A375 (cell line): ENCODE results near the gene PPP6R1. TPM values are rescaled to one million over a fixed set of nuclear protein-coding genes. Genes with fewer than 3 reads are reported as not detected.

Experiments used
- small RNA-seq: library from RNA; depleted of rRNA; stranded (forward); fragments of <200 nt; gene quantifications from one replicate; pipeline ENCODE3, GENCODE V24; 2014
- total RNA-seq: library from RNA; depleted of rRNA; stranded (reverse); fragments of >200 nt; shearing (Covaris generic); gene quantifications from 2 replicates; pipeline ENCODE4 v1.2.3, GENCODE V29; 2014; rRNA removed

The PPP6R1 gene
- 63.9 and 64.2 TPM in 2 replicates for total RNA-seq

DNA sequence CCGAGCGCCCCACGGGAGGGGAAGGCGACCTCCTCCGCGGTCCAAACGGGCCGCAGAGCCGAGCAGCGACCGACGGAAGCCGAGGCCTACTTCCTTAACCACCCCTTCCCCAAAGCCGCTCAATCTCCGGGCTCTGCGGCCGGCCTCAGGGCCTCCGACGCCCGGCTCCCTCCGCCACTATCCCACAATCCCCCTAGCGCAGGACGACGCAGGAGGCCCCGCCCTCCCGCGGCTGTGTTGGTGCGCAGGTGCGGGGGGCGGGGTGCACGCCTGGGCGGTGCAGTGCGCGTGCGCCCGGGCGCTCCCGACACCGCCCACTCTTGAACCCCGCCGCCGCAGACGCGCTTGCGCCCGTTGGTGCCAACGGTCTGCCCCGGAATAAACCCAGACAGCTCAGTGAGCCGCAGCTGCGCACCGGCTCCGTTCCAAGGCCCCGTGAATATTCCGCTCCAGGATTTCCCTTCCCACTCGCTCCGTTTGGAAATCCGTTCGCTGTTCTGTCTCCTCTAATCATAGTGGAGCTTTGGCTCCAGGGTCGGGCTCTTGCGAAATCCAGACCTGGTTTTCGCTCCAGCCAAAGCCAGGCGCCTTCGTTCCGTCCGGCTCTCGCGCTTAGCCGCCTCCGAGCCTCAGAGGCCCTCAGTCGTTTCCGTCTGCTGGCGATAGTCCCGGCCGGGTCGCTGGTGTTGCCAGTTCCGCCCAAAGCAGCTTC is at the start of gene PPP6R1:
Gene PPP6R1, minus strand, starts transcription at position 190 of the 712 bp plus-strand sequence. CDS start 11,914 bp downstream, outside the sequence.

GRCh38 chr19:55283548-55284377 is 24.9 kb upstream of the PPP6R1 start, which contains the start of gene BRSK1:
TSS of gene BRSK1 (plus strand) at chr19:55283997. CDS start at chr19:55284443, 446 bp downstream.

GRCh38 chr19:55279770-55280643 is 21.2 kb upstream of the PPP6R1 start, which contains the start of gene HSPBP1:
TSS of gene HSPBP1 (minus strand) at chr19:55280110. CDS start at chr19:55279608, 502 bp downstream.

GRCh38 chr19:55228403-55229031 is 30.3 kb downstream of the PPP6R1 start, which contains the start of gene TMEM86B:
TSS of gene TMEM86B (minus strand) at chr19:55228763. CDS start at chr19:55228741, 22 bp downstream.

GRCh38 chr19:55208880-55209692 is 49.7 kb downstream of the PPP6R1 start, which contains the start of gene PTPRH:
TSS of gene PTPRH (minus strand) at chr19:55209501. CDS start at chr19:55209433, 68 bp downstream.

Small RNAs within 50 kb of the gene (small RNA-seq; reads per million reads assigned to genes)
- gene MIR6802 (not detected), gene MIR6803 (not detected), gene MIR6804 (not detected)

Other genes with a start within 250 kb of the PPP6R1 start
- gene GP6, start 220.8 kb downstream of the PPP6R1 start, total RNA-seq, result not detected in 2 replicates
- 16.1 and 18.9 TPM in 2 replicates for gene RDH13, start 195.9 kb downstream of the PPP6R1 start, total RNA-seq
- 3.0 and 4.6 TPM in 2 replicates for gene EPS8L1, start 183.1 kb downstream of the PPP6R1 start, total RNA-seq
- 92.2 and 96.9 TPM in 2 replicates for gene PPP1R12C, start 141.4 kb downstream of the PPP6R1 start, total RNA-seq
- gene TNNT1, start 109.8 kb downstream of the PPP6R1 start, total RNA-seq, result 82.8 and 83.9 TPM in 2 replicates
- gene TNNI3, start 101.3 kb downstream of the PPP6R1 start, total RNA-seq, result 1.2 TPM in 1 of 2 replicates, not detected in the other
- 2.6 and 2.9 TPM in 2 replicates for gene DNAAF3, start 92.4 kb downstream of the PPP6R1 start, total RNA-seq
- 3.3 and 5.7 TPM in 2 replicates for gene SYT5, start 78.7 kb downstream of the PPP6R1 start, total RNA-seq
- 16.5 and 18.5 TPM in 2 replicates for gene PTPRH, start 49.5 kb downstream of the PPP6R1 start, total RNA-seq
- gene TMEM86B, start 30.3 kb downstream of the PPP6R1 start, total RNA-seq, result 0.90 and 3.1 TPM in 2 replicates
- gene HSPBP1, start 21.1 kb upstream of the PPP6R1 start, total RNA-seq, result 83.0 and 94.4 TPM in 2 replicates
- gene BRSK1, start 25.0 kb upstream of the PPP6R1 start, total RNA-seq, result 24.6 and 33.9 TPM in 2 replicates
- gene TMEM150B, start 66.3 kb upstream of the PPP6R1 start, total RNA-seq, result not detected in 2 replicates
- gene KMT5C, start 80.9 kb upstream of the PPP6R1 start, total RNA-seq, result 16.7 and 17.0 TPM in 2 replicates
- 0.08 and 0.26 TPM in 2 replicates for gene COX6B2, start 95.7 kb upstream of the PPP6R1 start, total RNA-seq
- gene GARIN5B, start 104.2 kb upstream of the PPP6R1 start, total RNA-seq, result not detected in 2 replicates
- gene IL11, start 111.4 kb upstream of the PPP6R1 start, total RNA-seq, result 27.0 and 27.7 TPM in 2 replicates
- gene TMEM190, start 117.8 kb upstream of the PPP6R1 start, total RNA-seq, result 0.45 and 1.4 TPM in 2 replicates
- gene TMEM238, start 125.3 kb upstream of the PPP6R1 start, total RNA-seq, result 1.1 and 1.6 TPM in 2 replicates
- 710 and 881 TPM in 2 replicates for gene RPL28, start 126.9 kb upstream of the PPP6R1 start, total RNA-seq
- 1,207 and 1,551 TPM in 2 replicates for gene UBE2S, start 148.8 kb upstream of the PPP6R1 start, total RNA-seq
- gene SHISA7, start 184.3 kb upstream of the PPP6R1 start, total RNA-seq, result 0.03 TPM in 1 of 2 replicates, not detected in the other
- gene ISOC2, start 202.6 kb upstream of the PPP6R1 start, total RNA-seq, result 54.6 and 60.8 TPM in 2 replicates
- not detected in 2 replicates for gene C19orf85, start 205.7 kb upstream of the PPP6R1 start, total RNA-seq
- 6.7 and 6.9 TPM in 2 replicates for gene ZNF628, start 217.6 kb upstream of the PPP6R1 start, total RNA-seq
- 39.9 and 45.6 TPM in 2 replicates for gene NAT14, start 226.2 kb upstream of the PPP6R1 start, total RNA-seq
- gene SSC5D, start 229.4 kb upstream of the PPP6R1 start, total RNA-seq, result 0.53 and 0.93 TPM in 2 replicates